Muscle layer of duodenum (tissue), 2 donors: ENCODE results near the gene GRAP2.

Experiments used
- H3K27ac ChIP-seq: one replicate; pipeline ENCODE4 v1.7.0; 2013; ENCODE audit warnings: mild to moderate bottlenecking, low read length
- H3K27me3 ChIP-seq: one replicate; pipeline ENCODE4 v1.7.0; 2013; ENCODE audit warnings: low read depth, mild to moderate bottlenecking, control low read depth, low read length
- H3K36me3 ChIP-seq, 2 donors: one replicate each; pipeline ENCODE4 v1.7.0; 2013; ENCODE audit warnings: low read length in 2 of 2, control low read depth in 1 of 2, mild to moderate bottlenecking in 1 of 2; ENCODE audit not compliant: insufficient read depth in 2 of 2, control insufficient read depth in 1 of 2
- H3K4me1 ChIP-seq, 2 donors: one replicate each; pipeline ENCODE4 v1.7.0; 2013; ENCODE audit warnings: low read length in 2 of 2, mild to moderate bottlenecking in 2 of 2, control low read depth in 1 of 2, moderate library complexity in 1 of 2; ENCODE audit not compliant: insufficient read depth in 2 of 2, control insufficient read depth in 1 of 2
- H3K4me3 ChIP-seq, 2 donors: one replicate each; pipeline ENCODE4 v1.7.0; 2013; ENCODE audit warnings: low read length in 2 of 2, low read depth in 1 of 2, mild to moderate bottlenecking in 1 of 2
- H3K9me3 ChIP-seq, 2 donors: one replicate each; pipeline ENCODE4 v1.7.0; 2013; ENCODE audit warnings: low read length in 2 of 2, control low read depth in 1 of 2, mild to moderate bottlenecking in 1 of 2; ENCODE audit not compliant: control insufficient read depth in 1 of 2
- donor health status: healthy.

The GRAP2 gene

GRCh38 chr22:40002935-40003715, 102.2 kb downstream of the GRAP2 start:
- no peaks in the 10 kb centered on the region for H3K27me3 ChIP-seq
- no peaks in the 10 kb centered on the region for H3K36me3 ChIP-seq
- H3K27ac ChIP-seq = no peak overlapping the region
- H3K4me3 ChIP-seq = no peak overlapping the region
- H3K9me3 ChIP-seq = no peaks in the 10 kb centered on the region
- peaks cover 0 to 2% of the 10 kb centered on the region in 2 donors for H3K4me1 ChIP-seq

- H3K36me3 ChIP-seq = no peaks in the 10 kb centered on the region
- H3K27ac ChIP-seq = no peak overlapping the region
- H3K4me1 ChIP-seq = no peaks in the 10 kb centered on the region
Observed at GRCh38 chr22:40004836-40005235, 104.0 kb downstream of the GRAP2 start.

GRCh38 chr22:40006641-40007040, 105.8 kb downstream of the GRAP2 start:
- Histone ChIP-seq H3K27ac (no peak overlapping the region), H3K9me3 (no peaks in the 10 kb centered on the region), H3K36me3 (no peaks in the 10 kb centered on the region), H3K4me3 (no peak overlapping the region), H3K27me3 (no peaks in the 10 kb centered on the region), H3K4me1 (no peaks in the 10 kb centered on the region)

More at GRCh38 chr22:40004836-40005235, 104.0 kb downstream of the GRAP2 start:
- Histone ChIP-seq H3K4me3 (no peak overlapping the region), H3K27me3 (no peaks in the 10 kb centered on the region), H3K9me3 (no peaks in the 10 kb centered on the region)

- H3K27me3 ChIP-seq = no peaks in the 10 kb centered on the region
- H3K9me3 ChIP-seq = no peaks in the 10 kb centered on the region
- H3K27ac ChIP-seq = no peak overlapping the region
- H3K4me3 ChIP-seq = no peak overlapping the region
- H3K4me1 ChIP-seq = no peaks in the 10 kb centered on the region
- no peaks in the 10 kb centered on the region for H3K36me3 ChIP-seq
Observed at GRCh38 chr22:40007853-40008710, 107.2 kb downstream of the GRAP2 start.

GRCh38 chr22:40008726-40009291, 107.9 kb downstream of the GRAP2 start:
- Histone ChIP-seq H3K4me1 (no peaks in the 10 kb centered on the region), H3K27me3 (no peaks in the 10 kb centered on the region), H3K27ac (no peak overlapping the region)

GRCh38 chr22:40009292-40009774, 108.4 kb downstream of the GRAP2 start:
- Histone ChIP-seq H3K9me3 (no peaks in the 10 kb centered on the region), H3K27ac (no peak overlapping the region), H3K36me3 (no peaks in the 10 kb centered on the region), H3K27me3 (no peaks in the 10 kb centered on the region), H3K4me1 (no peaks in the 10 kb centered on the region), H3K4me3 (no peak overlapping the region)

More at GRCh38 chr22:40008726-40009291, 107.9 kb downstream of the GRAP2 start:
- H3K9me3 ChIP-seq = no peaks in the 10 kb centered on the region
- no peaks in the 10 kb centered on the region for H3K36me3 ChIP-seq
- H3K4me3 ChIP-seq = no peak overlapping the region

- no peak overlapping the region for H3K4me3 ChIP-seq
- H3K36me3 ChIP-seq = no peaks in the 10 kb centered on the region
- no peaks in the 10 kb centered on the region for H3K27me3 ChIP-seq
- no peaks in the 10 kb centered on the region for H3K9me3 ChIP-seq
- H3K27ac ChIP-seq = no peak overlapping the region
- H3K4me1 ChIP-seq = no peaks in the 10 kb centered on the region
Observed at GRCh38 chr22:40009951-40010671, 109.2 kb downstream of the GRAP2 start.

- no peaks in the 10 kb centered on the region for H3K4me1 ChIP-seq
- H3K36me3 ChIP-seq = no peaks in the 10 kb centered on the region
- no peaks in the 10 kb centered on the region for H3K9me3 ChIP-seq
- no peak overlapping the region for H3K4me3 ChIP-seq
- H3K27me3 ChIP-seq = no peaks in the 10 kb centered on the region
- H3K27ac ChIP-seq = no peak overlapping the region
Observed at GRCh38 chr22:40010746-40011145, 109.9 kb downstream of the GRAP2 start.

GRCh38 chr22:40014667-40015248, 113.9 kb downstream of the GRAP2 start:
- Histone ChIP-seq H3K4me3 (no peak overlapping the region), H3K4me1 (no peaks in the 10 kb centered on the region), H3K36me3 (no peaks in the 10 kb centered on the region), H3K27me3 (no peaks in the 10 kb centered on the region), H3K9me3 (no peaks in the 10 kb centered on the region), H3K27ac (no peak overlapping the region)

- Histone ChIP-seq H3K4me3 (no peak overlapping the region), H3K36me3 (no peaks in the 10 kb centered on the region), H3K9me3 (no peaks in the 10 kb centered on the region), H3K27ac (no peak overlapping the region), H3K4me1 (no peaks in the 10 kb centered on the region), H3K27me3 (no peaks in the 10 kb centered on the region)
Observed at GRCh38 chr22:40015358-40015976, 114.6 kb downstream of the GRAP2 start.
